ENCODE results near the gene CFAP92.
"Not testable (repeated sequence)": the region's sequence is repeated elsewhere in the genome, so short reads cannot be mapped to it uniquely, and the experiment has no call there.

GRCh38 chr3:128880455-128880854 lies 113.4 kb downstream of the CFAP92 start:
- not testable (repeated sequence) for TF ChIP-seq EZH2phosphoT487, CTCF (IDR thresholded peaks at IDR 0.05; ENCODE audit: low read length)

All from MM.1S (cell line).